Superior temporal gyrus (tissue), 1 donor: ENCODE data around the gene SFTPD.
"Not testable (repeated sequence)": the region's sequence is repeated elsewhere in the genome, so short reads cannot be mapped to it uniquely, and the experiment has no call there.

Experiments
- DNase-seq: peaks from one replicate; pipeline ENCODE4 v3.0.0-alpha.2; 2016; ENCODE audit errors: extremely low spot score

Gene SFTPD

GRCh38 chr10:79925614-79926013 lies 23.3 kb downstream of the SFTPD start:
- DNase-seq: no peak

GRCh38 chr10:79923669-79924068 lies 25.2 kb downstream of the SFTPD start:
- no peak for DNase-seq

GRCh38 chr10:79923145-79923544 lies 25.8 kb downstream of the SFTPD start:
- no peak for DNase-seq

- not testable (repeated sequence) for DNase-seq
Measured at GRCh38 chr10:79922011-79922412, 26.9 kb downstream of the SFTPD start.

- DNase-seq: not testable (repeated sequence)
Measured at GRCh38 chr10:79915838-79916237, 33.1 kb downstream of the SFTPD start.

- DNase-seq: not testable (repeated sequence)
Measured at GRCh38 chr10:79914512-79914911, 34.4 kb downstream of the SFTPD start.

- DNase-seq: no peak
Measured at GRCh38 chr10:79910836-79911235, 38.1 kb downstream of the SFTPD start.

- no peak for DNase-seq
Measured at GRCh38 chr10:79910344-79910743, 38.6 kb downstream of the SFTPD start.

GRCh38 chr10:79905322-79906314 lies 43.3 kb downstream of the SFTPD start:
- no peak for DNase-seq

- peak; percentile 31 for DNase-seq
Measured at GRCh38 chr10:79904671-79905321, 44.1 kb downstream of the SFTPD start.

- not testable (repeated sequence) for DNase-seq
Measured at GRCh38 chr10:79901571-79901970, 47.3 kb downstream of the SFTPD start.

GRCh38 chr10:79898597-79899325 lies 50.1 kb downstream of the SFTPD start:
- no peak for DNase-seq

GRCh38 chr10:79892896-79893295 lies 56.0 kb downstream of the SFTPD start:
- not testable (repeated sequence) for DNase-seq

GRCh38 chr10:79890469-79890868 lies 58.4 kb downstream of the SFTPD start:
- DNase-seq: no peak

- not testable (repeated sequence) for DNase-seq
Measured at GRCh38 chr10:79888984-79889383, 59.9 kb downstream of the SFTPD start.
